HCT116 (cell line): Measurements from ENCODE around the gene PSAP. TPM values are rescaled to one million over a fixed set of nuclear protein-coding genes. Genes with fewer than 3 reads are reported as not detected.

Source experiments
- ATAC-seq: fragments of 200-7000 bp; cut with Tn5 transposase; 2 replicates; pipeline ENCODE4 v1.9.1; 2020; ENCODE audit warnings: mild to moderate bottlenecking, moderate library complexity
- BruUV-seq: library from RNA; stranded (reverse); fragments of 400-500 nt; replicated peaks from 2 replicates; lab custom pipeline; 2021; lab: Mats Ljungman, UMichigan
- CTCF ChIA-PET: fragments of 300-600 bp; sonication (Branson Sonifier 250); formaldehyde crosslinking; loops from one replicate; lab custom pipeline; 2021; ENCODE audit warnings: antibody characterized with exemption; lab: Charles Lee
- POLR2A ChIA-PET: fragments of 300-600, 350-600 bp; sonication (Branson Sonifier 250); formaldehyde crosslinking; loops from one replicate; lab custom pipeline; 2021; ENCODE audit warnings: antibody characterized with exemption; lab: Charles Lee
- RAD21 ChIA-PET, 2 experiments: fragments of 300-600 bp; sonication (Branson Sonifier 250); formaldehyde crosslinking; loops; one replicate each; lab custom pipeline; 2023; ENCODE audit warnings: low total read pairs in 2 of 2; ENCODE audit not compliant: uncharacterized antibody in 2 of 2, unreplicated experiment in 2 of 2, low non-redundant PET in 1 of 2; lab: Charles Lee
- DNase-seq: peaks from one replicate; pipeline ENCODE4 v3.0.0-alpha.2; 2010; ENCODE audit warnings: low read depth, low spot score
- H2AFZ ChIP-seq: fragments of 200-600 bp; shearing (Covaris generic), sonication (generic); 2 replicates; pipeline ENCODE4 v1.6.1; 2017; ENCODE audit warnings: low read depth, mixed run types, mixed read lengths, antibody characterized with exemption, low read length; ENCODE audit not compliant: poor library complexity, severe bottlenecking
- H3K27ac ChIP-seq: 2 replicates; pipeline ENCODE4 v1.5.1; 2012; ENCODE audit warnings: low read depth, low read length
- H3K27me3 ChIP-seq: fragments of 200-600 bp; sonication (generic); 2 replicates; pipeline ENCODE4 v1.6.1; 2016; ENCODE audit warnings: mixed run types, low read length, mixed read lengths; ENCODE audit not compliant: insufficient read depth
- H3K36me3 ChIP-seq, 2 experiments: fragments of 200-500 bp in 1 of 2; fragments of 200-600 bp in 1 of 2; sonication (Bioruptor generic) in 1 of 2; sonication (generic) in 1 of 2; 2 replicates each; pipeline versions ENCODE4 v1.5.1 to v1.6.1; 2014 to 2016; ENCODE audit warnings: low read length in 2 of 2, inconsistent platforms in 1 of 2, mixed read lengths in 1 of 2, mixed run types in 1 of 2; ENCODE audit not compliant: insufficient read depth in 2 of 2, control insufficient read depth in 1 of 2
- H3K4me1 ChIP-seq, 2 experiments: fragments of 200-600 bp in 1 of 2; sonication (generic) in 1 of 2; 2 replicates each; pipeline versions ENCODE4 v1.5.1 to v1.6.1; 2012 to 2017; ENCODE audit warnings: low read length in 2 of 2, inconsistent platforms in 1 of 2, mild to moderate bottlenecking in 1 of 2, mixed read lengths in 1 of 2, mixed run types in 1 of 2, moderate library complexity in 1 of 2; ENCODE audit not compliant: insufficient read depth in 2 of 2, control insufficient read depth in 1 of 2
- H3K4me2 ChIP-seq: fragments of 200-600 bp; sonication (generic); 2 replicates; pipeline ENCODE4 v1.6.1; 2017; ENCODE audit warnings: mixed run types, low read length, mixed read lengths
- H3K4me3 ChIP-seq, 2 experiments: fragments of 200-600 bp in 1 of 2; sonication (generic) in 1 of 2; replicated peaks in 1 of 2; 2 replicates each; pipeline ENCODE4 v1.5.1; 2011 to 2016; ENCODE audit warnings: low read length in 2 of 2, control low read depth in 1 of 2, low read depth in 1 of 2, mild to moderate bottlenecking in 1 of 2, mixed read lengths in 1 of 2, mixed run types in 1 of 2
- H3K79me2 ChIP-seq: fragments of 200-600 bp; sonication (generic); 2 replicates; pipeline ENCODE4 v1.6.1; 2017; ENCODE audit warnings: mild to moderate bottlenecking, mixed run types, low read length, moderate library complexity, mixed read lengths; ENCODE audit not compliant: insufficient read depth
- H3K9ac ChIP-seq: fragments of 200-600 bp; sonication (generic); 2 replicates; pipeline ENCODE4 v1.6.1; 2016; ENCODE audit warnings: low read length, mixed read lengths
- H3K9me2 ChIP-seq: fragments of 200-600 bp; sonication (generic), shearing (Covaris generic); 2 replicates; pipeline ENCODE4 v1.6.1; 2017; ENCODE audit warnings: mixed run types, mild to moderate bottlenecking, moderate library complexity; ENCODE audit not compliant: insufficient read depth
- H3K9me3 ChIP-seq, 2 experiments: fragments of 200-500 bp in 1 of 2; fragments of 200-600 bp in 1 of 2; sonication (Bioruptor generic) in 1 of 2; sonication (generic) in 1 of 2; 2 replicates each; pipeline ENCODE4 v1.6.1; 2014 to 2017; ENCODE audit warnings: low read length in 2 of 2, mixed read lengths in 2 of 2, inconsistent platforms in 1 of 2, low read depth in 1 of 2, mild to moderate bottlenecking in 1 of 2, mixed run types in 1 of 2, moderate library complexity in 1 of 2; ENCODE audit not compliant: control insufficient read depth in 1 of 2, insufficient read depth in 1 of 2
- H4K20me1 ChIP-seq: fragments of 200-600 bp; sonication (generic), shearing (Covaris generic); 2 replicates; pipeline ENCODE4 v1.6.1; 2017; ENCODE audit warnings: mixed run types, mild to moderate bottlenecking, moderate library complexity; ENCODE audit not compliant: insufficient read depth
- CBX3 ChIP-seq: IDR thresholded peaks from 2 replicates; pipeline ENCODE4 v1.6.1; 2012; ENCODE audit warnings: low read depth
- CEBPB ChIP-seq: IDR thresholded peaks from 2 replicates; pipeline ENCODE4 v1.6.1; 2012; ENCODE audit warnings: low read depth
- ELF1 ChIP-seq: IDR thresholded peaks from 2 replicates; pipeline ENCODE4 v1.6.1; 2012; ENCODE audit warnings: low read depth, borderline replicate concordance
- EZH2 ChIP-seq: fragments of 200-600 bp; sonication (generic); IDR thresholded peaks from 2 replicates; pipeline ENCODE4 v1.6.1; 2017; ENCODE audit warnings: antibody characterized with exemption, mixed run types
- FOSL1 ChIP-seq: IDR thresholded peaks from 2 replicates; pipeline ENCODE4 v1.6.1; 2012; ENCODE audit warnings: low read depth
- JUND ChIP-seq: IDR thresholded peaks from 2 replicates; pipeline ENCODE4 v1.6.1; 2012
- POLR2AphosphoS5 ChIP-seq: IDR thresholded peaks from 2 replicates; pipeline ENCODE4 v1.6.1; 2011; ENCODE audit warnings: mild to moderate bottlenecking, low read depth, low read length, moderate library complexity
- RAD21 ChIP-seq: IDR thresholded peaks from 2 replicates; pipeline ENCODE4 v1.6.1; 2012; ENCODE audit warnings: low read depth, mild to moderate bottlenecking
- SIN3A ChIP-seq: IDR thresholded peaks from 2 replicates; pipeline ENCODE4 v1.6.1; 2012; ENCODE audit warnings: low read depth
- SP1 ChIP-seq: IDR thresholded peaks from 2 replicates; pipeline ENCODE4 v1.6.1; 2012; ENCODE audit warnings: low read depth
- SRF ChIP-seq: IDR thresholded peaks from 2 replicates; pipeline ENCODE4 v1.6.1; 2012; ENCODE audit warnings: low read depth
- TCF7L2 ChIP-seq: IDR thresholded peaks from 2 replicates; pipeline ENCODE4 v1.7.0; 2011; ENCODE audit warnings: borderline replicate concordance, inconsistent platforms; ENCODE audit not compliant: insufficient read depth, insufficient read length; ENCODE audit errors: extremely low read depth
- ZFX ChIP-seq: fragments of 450-650 bp; IDR thresholded peaks from 2 replicates; pipeline ENCODE4 v1.6.1; 2017
- ZNF274 ChIP-seq: fragments of 200-500 bp; sonication (Bioruptor generic); IDR thresholded peaks from 2 replicates; pipeline ENCODE4 v1.6.1; 2014; ENCODE audit warnings: mild to moderate bottlenecking, low read depth, low read length, inconsistent platforms
- intact Hi-C: fragments of 100-400 bp; cut with micrococcal nuclease; formaldehyde crosslinking; loops from 2 replicates; pipeline ENCODE4 v1.10.0; 2022
- total RNA-seq: library from RNA; stranded (reverse); gene quantifications from one replicate; pipeline ENCODE4 v1.2.1, GENCODE V29; 2021; ENCODE audit not compliant: unreplicated experiment
- TF ChIP-seq, protein P1 (sequence below): IDR thresholded peaks from 2 replicates; pipeline ENCODE4 v1.6.1; 2012; ENCODE audit warnings: low read depth
- TF ChIP-seq, protein P2 (sequence below): IDR thresholded peaks from 2 replicates; pipeline ENCODE4 v1.6.1; 2012
- TF ChIP-seq, protein P3 (sequence below), 3 experiments: fragments of 200-600 bp in 1 of 3; sonication (generic) in 1 of 3; IDR thresholded peaks in 2 of 3; conservative IDR thresholded peaks in 1 of 3; 2 replicates each; pipeline ENCODE4 v1.5.1; 2012 to 2017; ENCODE audit warnings: low read depth in 2 of 3, low read length in 2 of 3, antibody characterized with exemption in 1 of 3, borderline replicate concordance in 1 of 3, control low read depth in 1 of 3, mild to moderate bottlenecking in 1 of 3, mixed read lengths in 1 of 3, mixed run types in 1 of 3, moderate library complexity in 1 of 3; ENCODE audit not compliant: insufficient read depth in 1 of 3
- TF ChIP-seq, protein P4 (sequence below): IDR thresholded peaks from 2 replicates; pipeline ENCODE4 v1.6.1; 2012
- TF ChIP-seq, protein P5 (sequence below): IDR thresholded peaks from 2 replicates; pipeline ENCODE4 v1.6.1; 2011; ENCODE audit warnings: mild to moderate bottlenecking, low read length, moderate library complexity; ENCODE audit not compliant: insufficient replicate concordance; ENCODE audit errors: extremely low read depth

The PSAP gene
- total RNA-seq, 1 experiment from 2014 or later = 444 TPM

DNA sequence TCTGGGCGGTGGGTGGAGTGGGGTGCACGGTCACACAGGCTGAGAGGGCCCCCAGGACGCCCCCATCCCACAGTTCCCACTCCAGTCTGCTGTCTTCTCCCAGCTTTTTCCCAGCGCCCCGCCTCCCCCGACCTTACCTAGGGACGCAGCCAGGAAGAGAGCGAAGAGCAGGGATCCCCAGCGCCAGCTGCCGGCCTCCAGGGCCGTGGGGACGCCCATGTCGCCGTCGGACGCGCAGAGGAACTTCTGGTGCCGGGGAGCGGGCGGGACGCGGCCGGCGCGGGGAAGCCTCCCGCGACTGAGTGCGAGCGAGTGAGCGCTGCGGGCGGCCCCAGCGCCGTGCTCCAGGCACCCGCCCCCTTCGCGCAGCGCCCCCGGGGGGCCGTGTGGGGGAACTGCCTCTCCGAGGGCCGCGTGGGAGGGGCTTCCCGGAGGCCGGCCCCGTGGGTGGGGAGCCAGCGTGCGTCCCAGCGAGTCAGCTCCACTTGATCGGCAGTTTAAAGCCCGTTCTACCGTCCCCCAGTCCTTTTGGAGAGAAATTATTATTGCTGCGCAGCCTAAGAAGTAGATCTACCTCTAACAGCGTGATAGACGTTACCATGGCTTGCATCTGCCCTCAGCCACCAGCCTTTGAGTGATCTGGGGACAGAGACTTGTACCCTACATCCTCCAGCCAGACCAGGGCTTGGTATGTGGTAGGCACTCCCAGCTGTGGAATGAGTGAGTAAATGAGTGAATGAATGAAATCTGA is 77.7 kb downstream of the PSAP start, which contains the start of gene VSIR:
Gene VSIR (minus strand): TSS at position 300 of the 751 bp plus-strand sequence. CDS start 81 bp downstream, at position 219.
- Histone ChIP-seq H2AFZ (peak within 1 kb of the TSS; percentile 89), H4K20me1 (no peaks in the 10 kb centered on the region), H3K27ac (peak within 1 kb of the TSS; percentile 63), H3K36me3 (no peaks in the 10 kb centered on the region), H3K27me3 (no peaks in the 10 kb centered on the region), H3K4me1 (peaks cover 45 to 70% of the 10 kb centered on the region in 2 experiments), H3K4me2 (peak within 1 kb of the TSS; percentile 99), H3K79me2 (no peaks in the 10 kb centered on the region), H3K9ac (peak within 1 kb of the TSS; percentile 74), H3K9me2 (no peaks in the 10 kb centered on the region), H3K4me3 (peak within 1 kb of the TSS; percentile 61 to 79), H3K9me3 (peaks cover 0 to 5% of the 10 kb centered on the region in 2 experiments; a peak in 1 of 4 replicates)
- DNase-seq = peak; percentile 59
- ChIA-PET RAD21 (interaction anchor here (1.6 to 1.9 kb wide), 2 partner anchors 65 to 77 kb away, joined by 6 read pairs; no protein-coding TSS in a partner anchor), CTCF (interaction anchor here (0.6 to 3.8 kb wide), 14 partner anchors 10 to 123 kb away, joined by 3 to 14 read pairs (median 3); partner anchors contain the start of gene PSAP), POLR2A (interaction anchor here (0.7 to 1.4 kb wide), 4 partner anchors 9 to 16 kb away, joined by 3 read pairs; no protein-coding TSS in a partner anchor)
- intact Hi-C loops = loop anchor here (5.0 kb wide), 1 partner anchor 76 kb away; no protein-coding TSS in a partner anchor
- ATAC-seq = peak; percentile 84
- BruUV-seq = no TSS peak
- TF ChIP-seq ZFX (no peak), JUND (no peak), ELF1 (no peak), EZH2 (no peak), TCF7L2 (no peak), SP1 (no peak), RAD21 (no peak), CBX3 (no peak), SRF (no peak), ZNF274 (no peak), FOSL1 (no peak), SIN3A (no peak), CEBPB (no peak), POLR2AphosphoS5 (peak; percentile 76)
- TF ChIP-seq, protein P1, sequence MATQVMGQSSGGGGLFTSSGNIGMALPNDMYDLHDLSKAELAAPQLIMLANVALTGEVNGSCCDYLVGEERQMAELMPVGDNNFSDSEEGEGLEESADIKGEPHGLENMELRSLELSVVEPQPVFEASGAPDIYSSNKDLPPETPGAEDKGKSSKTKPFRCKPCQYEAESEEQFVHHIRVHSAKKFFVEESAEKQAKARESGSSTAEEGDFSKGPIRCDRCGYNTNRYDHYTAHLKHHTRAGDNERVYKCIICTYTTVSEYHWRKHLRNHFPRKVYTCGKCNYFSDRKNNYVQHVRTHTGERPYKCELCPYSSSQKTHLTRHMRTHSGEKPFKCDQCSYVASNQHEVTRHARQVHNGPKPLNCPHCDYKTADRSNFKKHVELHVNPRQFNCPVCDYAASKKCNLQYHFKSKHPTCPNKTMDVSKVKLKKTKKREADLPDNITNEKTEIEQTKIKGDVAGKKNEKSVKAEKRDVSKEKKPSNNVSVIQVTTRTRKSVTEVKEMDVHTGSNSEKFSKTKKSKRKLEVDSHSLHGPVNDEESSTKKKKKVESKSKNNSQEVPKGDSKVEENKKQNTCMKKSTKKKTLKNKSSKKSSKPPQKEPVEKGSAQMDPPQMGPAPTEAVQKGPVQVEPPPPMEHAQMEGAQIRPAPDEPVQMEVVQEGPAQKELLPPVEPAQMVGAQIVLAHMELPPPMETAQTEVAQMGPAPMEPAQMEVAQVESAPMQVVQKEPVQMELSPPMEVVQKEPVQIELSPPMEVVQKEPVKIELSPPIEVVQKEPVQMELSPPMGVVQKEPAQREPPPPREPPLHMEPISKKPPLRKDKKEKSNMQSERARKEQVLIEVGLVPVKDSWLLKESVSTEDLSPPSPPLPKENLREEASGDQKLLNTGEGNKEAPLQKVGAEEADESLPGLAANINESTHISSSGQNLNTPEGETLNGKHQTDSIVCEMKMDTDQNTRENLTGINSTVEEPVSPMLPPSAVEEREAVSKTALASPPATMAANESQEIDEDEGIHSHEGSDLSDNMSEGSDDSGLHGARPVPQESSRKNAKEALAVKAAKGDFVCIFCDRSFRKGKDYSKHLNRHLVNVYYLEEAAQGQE = no peak
- TF ChIP-seq, protein P2, sequence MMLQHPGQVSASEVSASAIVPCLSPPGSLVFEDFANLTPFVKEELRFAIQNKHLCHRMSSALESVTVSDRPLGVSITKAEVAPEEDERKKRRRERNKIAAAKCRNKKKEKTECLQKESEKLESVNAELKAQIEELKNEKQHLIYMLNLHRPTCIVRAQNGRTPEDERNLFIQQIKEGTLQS = no peak
- TF ChIP-seq, protein P3, sequence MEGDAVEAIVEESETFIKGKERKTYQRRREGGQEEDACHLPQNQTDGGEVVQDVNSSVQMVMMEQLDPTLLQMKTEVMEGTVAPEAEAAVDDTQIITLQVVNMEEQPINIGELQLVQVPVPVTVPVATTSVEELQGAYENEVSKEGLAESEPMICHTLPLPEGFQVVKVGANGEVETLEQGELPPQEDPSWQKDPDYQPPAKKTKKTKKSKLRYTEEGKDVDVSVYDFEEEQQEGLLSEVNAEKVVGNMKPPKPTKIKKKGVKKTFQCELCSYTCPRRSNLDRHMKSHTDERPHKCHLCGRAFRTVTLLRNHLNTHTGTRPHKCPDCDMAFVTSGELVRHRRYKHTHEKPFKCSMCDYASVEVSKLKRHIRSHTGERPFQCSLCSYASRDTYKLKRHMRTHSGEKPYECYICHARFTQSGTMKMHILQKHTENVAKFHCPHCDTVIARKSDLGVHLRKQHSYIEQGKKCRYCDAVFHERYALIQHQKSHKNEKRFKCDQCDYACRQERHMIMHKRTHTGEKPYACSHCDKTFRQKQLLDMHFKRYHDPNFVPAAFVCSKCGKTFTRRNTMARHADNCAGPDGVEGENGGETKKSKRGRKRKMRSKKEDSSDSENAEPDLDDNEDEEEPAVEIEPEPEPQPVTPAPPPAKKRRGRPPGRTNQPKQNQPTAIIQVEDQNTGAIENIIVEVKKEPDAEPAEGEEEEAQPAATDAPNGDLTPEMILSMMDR (IDR thresholded peaks at IDR 0.05 in 2 of 3, conservative IDR thresholded peaks at IDR 0.05 in 1 of 3; ENCODE audit: borderline replicate concordance in 1 of 3, insufficient read depth in 1 of 3, low read depth in 2 of 3, low read length in 2 of 3) = peak in 2 of 3 experiments; percentile 66 to 86; a peak in 4 of 6 replicates
- TF ChIP-seq, protein P4, sequence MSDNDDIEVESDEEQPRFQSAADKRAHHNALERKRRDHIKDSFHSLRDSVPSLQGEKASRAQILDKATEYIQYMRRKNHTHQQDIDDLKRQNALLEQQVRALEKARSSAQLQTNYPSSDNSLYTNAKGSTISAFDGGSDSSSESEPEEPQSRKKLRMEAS = no peak
- TF ChIP-seq, protein P5, sequence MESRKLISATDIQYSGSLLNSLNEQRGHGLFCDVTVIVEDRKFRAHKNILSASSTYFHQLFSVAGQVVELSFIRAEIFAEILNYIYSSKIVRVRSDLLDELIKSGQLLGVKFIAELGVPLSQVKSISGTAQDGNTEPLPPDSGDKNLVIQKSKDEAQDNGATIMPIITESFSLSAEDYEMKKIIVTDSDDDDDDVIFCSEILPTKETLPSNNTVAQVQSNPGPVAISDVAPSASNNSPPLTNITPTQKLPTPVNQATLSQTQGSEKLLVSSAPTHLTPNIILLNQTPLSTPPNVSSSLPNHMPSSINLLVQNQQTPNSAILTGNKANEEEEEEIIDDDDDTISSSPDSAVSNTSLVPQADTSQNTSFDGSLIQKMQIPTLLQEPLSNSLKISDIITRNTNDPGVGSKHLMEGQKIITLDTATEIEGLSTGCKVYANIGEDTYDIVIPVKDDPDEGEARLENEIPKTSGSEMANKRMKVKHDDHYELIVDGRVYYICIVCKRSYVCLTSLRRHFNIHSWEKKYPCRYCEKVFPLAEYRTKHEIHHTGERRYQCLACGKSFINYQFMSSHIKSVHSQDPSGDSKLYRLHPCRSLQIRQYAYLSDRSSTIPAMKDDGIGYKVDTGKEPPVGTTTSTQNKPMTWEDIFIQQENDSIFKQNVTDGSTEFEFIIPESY = no peak
